Mucosa of descending colon (tissue), 3 donors: ENCODE measurements around the gene PRICKLE2. TPM values are rescaled to one million over a fixed set of nuclear protein-coding genes. Genes with fewer than 3 reads are reported as not detected.

Source experiments
- ATAC-seq: fragments of 200-7000 bp; cut with Tn5 transposase; one replicate; pipeline ENCODE4 v1.9.1; 2020; ENCODE audit warnings: mild to moderate bottlenecking, moderate library complexity
- DNase-seq, 3 donors: peaks; one replicate each; pipeline ENCODE4 v3.0.0-alpha.2; 2020
- H3K36me3 ChIP-seq: fragments of 200-600 bp; one replicate; pipeline ENCODE4 v1.8.0; 2021; ENCODE audit warnings: low read depth, mild to moderate bottlenecking
- H3K4me1 ChIP-seq: fragments of 200-600 bp; one replicate; pipeline ENCODE4 v1.8.0; 2021; ENCODE audit warnings: low read depth, mild to moderate bottlenecking
- H3K4me3 ChIP-seq: fragments of 200-600 bp; one replicate; pipeline ENCODE4 v1.8.0; 2021; ENCODE audit warnings: mild to moderate bottlenecking
- H3K9me3 ChIP-seq: fragments of 200-600 bp; one replicate; pipeline ENCODE4 v1.8.0; 2021; ENCODE audit warnings: mild to moderate bottlenecking
- intact Hi-C, 2 donors: fragments of 100-400 bp; cut with DNase I in 1 of 2; cut with micrococcal nuclease in 1 of 2; formaldehyde crosslinking; loops; one replicate each; pipeline versions ENCODE4 v1.11.0 to v1.11.1; 2022; cut with DNase I, micrococcal nuclease
- total RNA-seq, 3 donors: library from RNA; stranded (reverse); fragmentation: NEBNext Ultra II Directional in 2 of 3; extraction: Animal tissue kit (Norgen Biotek cat#: 25700) in 2 of 3; gene quantifications; one replicate each; pipeline versions ENCODE4 v1.2.1 to v1.2.4, GENCODE V29; 2021 to 2023
- TF ChIP-seq, protein P1 (sequence below): fragments of 200-600 bp; IDR thresholded peaks from one replicate; pipeline ENCODE4 v1.8.0; 2022; ENCODE audit warnings: antibody characterized with exemption, mild to moderate bottlenecking
- donor health status: DM: no; HTN: no; CAD: no; lungs with moderate emphysema.
- donor health status: DM: no; HTN: no; CAD: no.
- donor health status: DM: no; HTN: yes; CAD: no.

Gene PRICKLE2
- total RNA-seq, 3 donors from 2014 or later: 4.3 to 66.3 (median 7.0) TPM

GRCh38 chr3:64266065-64266931 lies 41.0 kb upstream of the PRICKLE2 start:
- H3K4me3 ChIP-seq: no peak overlapping the region
- H3K4me1 ChIP-seq: peaks cover 4% of the 10 kb centered on the region
- DNase-seq (peak in 1 of 3 donors; percentile 17), ATAC-seq (peak; percentile 52)
- intact Hi-C loops: loop anchor here in 1 of 2 donors (10.0 kb wide), 1 partner anchor 231 kb away; no protein-coding TSS in a partner anchor
- no peaks in the 10 kb centered on the region for H3K36me3 ChIP-seq
- H3K9me3 ChIP-seq: no peaks in the 10 kb centered on the region
- TF ChIP-seq, protein P1, sequence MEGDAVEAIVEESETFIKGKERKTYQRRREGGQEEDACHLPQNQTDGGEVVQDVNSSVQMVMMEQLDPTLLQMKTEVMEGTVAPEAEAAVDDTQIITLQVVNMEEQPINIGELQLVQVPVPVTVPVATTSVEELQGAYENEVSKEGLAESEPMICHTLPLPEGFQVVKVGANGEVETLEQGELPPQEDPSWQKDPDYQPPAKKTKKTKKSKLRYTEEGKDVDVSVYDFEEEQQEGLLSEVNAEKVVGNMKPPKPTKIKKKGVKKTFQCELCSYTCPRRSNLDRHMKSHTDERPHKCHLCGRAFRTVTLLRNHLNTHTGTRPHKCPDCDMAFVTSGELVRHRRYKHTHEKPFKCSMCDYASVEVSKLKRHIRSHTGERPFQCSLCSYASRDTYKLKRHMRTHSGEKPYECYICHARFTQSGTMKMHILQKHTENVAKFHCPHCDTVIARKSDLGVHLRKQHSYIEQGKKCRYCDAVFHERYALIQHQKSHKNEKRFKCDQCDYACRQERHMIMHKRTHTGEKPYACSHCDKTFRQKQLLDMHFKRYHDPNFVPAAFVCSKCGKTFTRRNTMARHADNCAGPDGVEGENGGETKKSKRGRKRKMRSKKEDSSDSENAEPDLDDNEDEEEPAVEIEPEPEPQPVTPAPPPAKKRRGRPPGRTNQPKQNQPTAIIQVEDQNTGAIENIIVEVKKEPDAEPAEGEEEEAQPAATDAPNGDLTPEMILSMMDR: no peak

GRCh38 chr3:64265646-64266045 lies 40.4 kb upstream of the PRICKLE2 start:
- Histone ChIP-seq H3K4me1 (peaks cover 4% of the 10 kb centered on the region), H3K4me3 (no peak overlapping the region), H3K36me3 (no peaks in the 10 kb centered on the region), H3K9me3 (no peaks in the 10 kb centered on the region)
- intact Hi-C loops: loop anchor here in 1 of 2 donors (10.0 kb wide), 1 partner anchor 231 kb away; no protein-coding TSS in a partner anchor
- ATAC-seq: no peak
- DNase-seq: no peak
- TF ChIP-seq, protein P1: no peak

DNA sequence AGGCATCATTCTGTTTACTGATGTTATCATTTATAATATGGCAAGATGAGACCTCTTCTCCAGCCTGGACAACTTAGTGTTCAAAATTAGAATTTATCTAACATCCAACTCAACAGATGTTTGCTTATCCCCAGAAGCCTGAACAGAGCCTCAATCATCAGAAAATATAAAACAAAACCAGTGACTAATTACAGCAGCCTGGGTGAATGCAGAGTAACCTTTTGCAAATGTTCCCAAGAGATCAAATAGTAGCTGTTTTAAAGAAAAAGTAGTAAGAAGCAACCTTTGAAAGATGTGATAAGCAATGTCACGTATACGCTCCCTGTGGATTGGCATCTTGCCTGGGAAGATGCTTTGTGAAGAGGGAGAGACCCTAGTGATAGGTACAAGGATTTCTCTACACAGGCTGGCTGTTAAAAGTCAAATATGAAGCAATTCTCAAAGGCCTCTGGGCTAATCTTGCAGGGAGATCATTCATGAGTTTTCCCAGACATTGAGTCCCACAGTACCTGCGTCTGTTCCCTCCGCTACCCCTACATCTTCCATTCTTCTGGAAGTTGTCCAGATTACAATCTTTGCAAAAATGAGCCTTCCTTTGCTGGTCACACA lies 39.3 kb upstream of the PRICKLE2 start:
- Histone ChIP-seq H3K9me3 (no peaks in the 10 kb centered on the region), H3K36me3 (no peaks in the 10 kb centered on the region), H3K4me3 (no peak overlapping the region), H3K4me1 (peaks cover 4% of the 10 kb centered on the region)
- ATAC-seq: no peak
- DNase-seq: no peak
- intact Hi-C loops: loop anchor here in 1 of 2 donors (10.0 kb wide), 1 partner anchor 230 kb away; no protein-coding TSS in a partner anchor
- TF ChIP-seq, protein P1: no peak

GRCh38 chr3:64262574-64263114 lies 37.4 kb upstream of the PRICKLE2 start:
- intact Hi-C loops: loop anchor here in 1 of 2 donors (10.0 kb wide), 1 partner anchor 228 kb away; no protein-coding TSS in a partner anchor
- TF ChIP-seq, protein P1: no peak
- DNase-seq: no peak
- Histone ChIP-seq H3K36me3 (no peaks in the 10 kb centered on the region), H3K4me1 (peaks cover 4% of the 10 kb centered on the region), H3K9me3 (no peaks in the 10 kb centered on the region), H3K4me3 (no peak overlapping the region)
- ATAC-seq: no peak

DNA sequence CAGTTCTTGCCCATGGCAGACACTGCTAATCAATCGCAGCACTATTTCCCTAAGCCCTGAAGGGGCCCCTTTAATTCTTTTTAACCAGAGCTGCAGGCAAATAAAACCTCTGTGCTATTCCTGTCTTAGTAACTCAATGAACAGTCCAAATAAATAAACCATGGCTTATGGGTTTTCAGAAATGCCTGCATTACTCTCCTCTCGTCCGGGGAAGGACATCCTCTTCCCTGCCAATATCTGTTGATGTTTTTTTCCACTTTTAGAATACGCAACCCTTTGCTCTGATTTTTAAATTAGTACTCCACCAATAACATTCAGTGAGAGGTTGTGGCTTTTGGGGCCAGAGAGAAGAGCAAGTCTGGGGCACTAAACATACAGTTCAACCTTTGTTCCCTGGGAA lies 35.2 kb upstream of the PRICKLE2 start:
- H3K9me3 ChIP-seq: no peaks in the 10 kb centered on the region
- intact Hi-C loops: loop anchor here in 1 of 2 donors (10.0 kb wide), 1 partner anchor 226 kb away; no protein-coding TSS in a partner anchor
- TF ChIP-seq, protein P1: no peak
- no peaks in the 10 kb centered on the region for H3K36me3 ChIP-seq
- ATAC-seq (no peak), DNase-seq (no peak)
- peaks cover 4% of the 10 kb centered on the region for H3K4me1 ChIP-seq
- H3K4me3 ChIP-seq: no peak overlapping the region
